NCI-H524 treated with DMSO at 0.1 percent for 48 hours (cell line): Measurements from ENCODE around the gene RING1.

Experiments used
- DNase-seq: peaks from one replicate; lab custom pipeline; 2025; lab: John Stamatoyannopoulos, UW

RING1 gene

GRCh38 chr6:33247977-33248642, 39.8 kb downstream of the RING1 start:
- peak; percentile 49 for DNase-seq

DNA sequence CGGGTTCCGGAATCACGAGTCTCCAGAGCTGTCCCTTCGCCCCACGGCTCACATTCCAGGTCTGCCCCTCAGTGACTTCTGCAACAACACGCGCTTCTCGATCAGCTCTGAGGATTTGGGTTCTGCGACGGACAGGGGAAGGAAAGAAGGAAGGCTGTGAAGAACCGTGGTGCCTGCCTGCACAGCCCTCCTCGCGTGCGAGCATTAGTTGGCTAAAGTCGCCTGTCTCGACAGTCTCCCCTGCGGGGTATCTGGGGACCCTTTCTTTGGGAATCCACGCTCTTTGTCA, 40.3 kb downstream of the RING1 start:
- no peak for DNase-seq

- peak; percentile 96 for DNase-seq
Observed at GRCh38 chr6:33248932-33249731, 40.8 kb downstream of the RING1 start.

- DNase-seq = peak; percentile 12
Observed at GRCh38 chr6:33249732-33250630, 41.7 kb downstream of the RING1 start.

GRCh38 chr6:33250731-33251130, 42.4 kb downstream of the RING1 start:
- no peak for DNase-seq

GRCh38 chr6:33251395-33252012, 43.2 kb downstream of the RING1 start:
- DNase-seq = no peak

GRCh38 chr6:33252759-33253158, 44.5 kb downstream of the RING1 start:
- DNase-seq = no peak

GRCh38 chr6:33254591-33254990, 46.3 kb downstream of the RING1 start:
- no peak for DNase-seq

DNA sequence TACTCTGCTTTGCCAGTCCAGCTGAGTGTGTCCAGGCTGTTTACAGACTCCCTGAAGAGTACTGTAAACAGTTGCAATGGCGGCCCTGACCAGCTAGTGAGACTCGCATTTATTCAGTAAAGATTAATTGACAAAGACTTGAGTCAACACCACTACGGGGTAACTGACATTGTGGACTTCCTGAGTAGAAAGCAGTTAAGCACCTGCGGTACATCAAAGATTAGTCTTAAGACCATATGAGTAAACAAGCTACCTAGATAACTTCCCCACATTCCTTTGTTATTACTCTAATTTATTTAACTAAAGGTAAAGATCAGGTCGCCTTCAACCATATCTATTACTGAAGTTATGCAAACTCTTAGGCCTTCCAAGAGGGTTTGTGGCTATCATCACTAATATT, 50.7 kb downstream of the RING1 start:
- DNase-seq = no peak
